ENCODE data around the gene ARHGEF28. TPM values are rescaled to one million over a fixed set of nuclear protein-coding genes. Genes with fewer than 3 reads are reported as not detected.

ARHGEF28 gene
- polyA plus RNA-seq, 4 donors, result 42.0 to 57.9 (median 51.4) TPM

DNA sequence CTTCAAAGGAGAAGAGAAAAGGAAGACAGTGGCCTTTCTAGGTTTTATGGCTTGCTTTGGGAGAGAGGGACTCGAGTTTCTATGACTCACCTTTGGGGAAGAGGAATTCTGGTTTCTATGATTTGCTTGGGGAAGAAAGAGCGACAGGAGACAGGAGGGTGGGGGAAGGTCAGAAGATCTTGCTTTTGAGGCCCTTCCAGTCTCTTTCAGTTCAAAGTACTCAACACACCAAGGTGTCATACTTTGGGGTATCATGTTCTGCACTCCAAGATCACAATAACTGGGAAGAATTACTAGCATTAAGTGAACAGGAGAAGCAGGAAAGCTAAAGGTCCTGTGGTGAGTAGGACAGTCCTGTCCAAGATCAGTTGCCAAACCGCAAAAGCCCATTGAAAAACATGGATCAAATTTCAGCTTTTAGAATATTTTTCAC lies 324.5 kb downstream of the ARHGEF28 start:
- DNase-seq (ENCODE audit: low read depth in 4 of 4, low spot score in 2 of 4), result no peak

DNA sequence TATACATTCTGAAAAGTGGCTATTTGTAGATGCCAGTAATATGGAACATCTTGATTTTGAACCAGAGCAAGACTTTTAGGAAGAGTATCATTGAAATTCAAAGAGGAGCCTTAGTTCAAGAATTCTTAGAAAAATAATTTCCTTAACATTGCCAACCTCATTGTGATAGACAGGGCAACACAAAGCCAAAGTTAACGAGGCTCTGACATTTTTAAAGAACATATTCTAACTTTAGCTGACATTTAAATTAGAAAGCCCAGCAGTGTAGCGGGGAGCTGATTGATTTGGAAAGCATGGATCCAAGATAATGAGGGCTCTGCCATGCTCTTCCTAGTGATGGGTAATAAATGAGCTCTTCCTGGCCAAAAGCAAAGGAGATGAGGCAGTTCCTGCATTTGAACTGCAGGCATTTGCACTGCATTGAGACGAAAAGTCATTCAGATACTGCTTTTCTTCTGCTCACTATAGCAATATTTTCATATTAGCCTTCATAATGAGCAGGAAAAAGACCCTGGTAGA lies 325.0 kb downstream of the ARHGEF28 start:
- DNase-seq (ENCODE audit: low read depth in 4 of 4, low spot score in 2 of 4), result no peak

DNA sequence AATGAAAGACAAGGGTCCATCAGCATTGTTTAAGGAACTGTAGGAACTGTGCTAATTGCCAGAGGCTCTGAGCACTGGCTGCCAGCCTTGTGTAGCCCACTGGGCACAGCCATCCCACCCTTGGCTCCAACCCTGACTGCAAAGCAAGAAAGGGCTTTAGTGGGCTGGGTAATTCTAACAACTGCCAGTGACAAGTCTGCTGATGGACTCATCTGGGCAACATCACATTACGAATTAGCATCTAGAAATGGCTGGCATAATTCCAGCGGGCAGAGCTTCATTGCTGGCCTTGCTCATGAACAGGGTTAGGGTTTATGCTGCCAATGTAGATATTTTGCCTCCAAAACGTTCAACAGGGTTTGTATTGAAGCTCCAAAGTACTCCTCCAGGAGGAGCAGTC lies 326.9 kb downstream of the ARHGEF28 start:
- no peak for DNase-seq (ENCODE audit: low read depth in 4 of 4, low spot score in 2 of 4)

DNA sequence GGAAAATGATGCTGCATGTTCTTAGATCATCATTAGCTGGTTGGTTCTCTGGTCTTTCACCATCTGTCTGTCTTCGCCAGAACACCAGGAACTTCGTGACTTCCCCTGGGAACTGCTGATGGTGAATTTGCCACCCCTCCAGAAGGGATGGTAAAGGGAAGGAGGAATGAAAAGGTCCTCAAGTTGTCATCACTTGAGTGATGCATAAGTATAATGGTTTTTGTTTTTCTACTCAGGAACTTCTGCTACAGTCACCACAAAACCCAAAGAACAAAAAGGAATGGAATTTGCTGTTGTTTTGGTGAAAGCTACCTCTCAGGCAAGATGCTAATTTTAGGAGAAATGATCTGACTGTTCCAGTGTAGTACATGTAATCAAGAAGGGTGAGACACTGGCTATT lies 328.4 kb downstream of the ARHGEF28 start:
- DNase-seq (ENCODE audit: low read depth in 4 of 4, low spot score in 2 of 4), result no peak

GRCh38 chr5:73955271-73955846 lies 329.4 kb downstream of the ARHGEF28 start:
- DNase-seq (ENCODE audit: low read depth in 4 of 4, low spot score in 2 of 4), result no peak

GRCh38 chr5:73957397-73958001 lies 331.5 kb downstream of the ARHGEF28 start:
- no peak for DNase-seq (ENCODE audit: low read depth in 4 of 4, low spot score in 2 of 4)

GRCh38 chr5:73958037-73958436 lies 332.0 kb downstream of the ARHGEF28 start:
- DNase-seq (ENCODE audit: low read depth in 4 of 4, low spot score in 2 of 4), result no peak

DNA sequence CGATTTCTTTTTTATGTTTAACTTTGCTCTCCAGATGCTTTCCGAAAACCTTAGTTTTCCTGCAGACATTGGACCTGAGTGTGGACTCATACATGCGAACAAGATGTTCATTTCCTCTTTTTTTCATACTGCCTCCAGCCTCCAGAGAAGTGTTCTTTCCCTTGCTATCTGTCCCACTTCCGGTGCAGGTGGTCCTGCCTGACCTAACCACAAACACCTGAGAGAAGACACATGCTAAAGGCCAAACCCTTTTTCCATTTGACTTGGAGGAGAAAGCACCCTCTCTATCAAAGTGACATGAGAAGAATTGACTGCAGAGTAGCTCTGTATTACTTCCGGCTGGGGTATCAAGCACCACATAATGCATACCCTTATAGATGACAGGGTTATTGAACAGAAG lies 334.0 kb downstream of the ARHGEF28 start:
- DNase-seq (ENCODE audit: low read depth in 4 of 4, low spot score in 2 of 4), result no peak

DNA sequence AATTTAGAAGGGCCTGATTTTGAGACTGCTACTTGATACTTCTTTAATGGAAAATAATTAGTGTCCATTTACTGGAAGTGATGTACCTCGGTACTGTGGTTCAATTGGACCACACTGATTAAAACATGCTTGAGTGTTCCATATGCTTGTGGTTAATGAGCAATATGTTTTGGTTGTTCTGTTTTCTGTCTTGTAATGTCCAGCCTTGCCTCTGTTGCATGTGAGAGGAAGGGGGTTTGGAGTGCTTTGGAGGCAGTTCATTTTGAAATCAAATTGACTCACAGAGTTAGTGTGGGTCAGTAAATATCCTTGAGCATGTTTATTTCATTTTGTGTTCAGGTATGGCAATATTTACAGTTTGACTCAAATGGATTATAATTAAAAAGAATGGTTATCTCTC lies 334.4 kb downstream of the ARHGEF28 start:
- DNase-seq (ENCODE audit: low read depth in 4 of 4, low spot score in 2 of 4), result no peak

- DNase-seq (ENCODE audit: low read depth in 4 of 4, low spot score in 2 of 4), result no peak
These were observed 336.9 kb downstream of the ARHGEF28 start for GRCh38 chr5:73962801-73963425.

DNA sequence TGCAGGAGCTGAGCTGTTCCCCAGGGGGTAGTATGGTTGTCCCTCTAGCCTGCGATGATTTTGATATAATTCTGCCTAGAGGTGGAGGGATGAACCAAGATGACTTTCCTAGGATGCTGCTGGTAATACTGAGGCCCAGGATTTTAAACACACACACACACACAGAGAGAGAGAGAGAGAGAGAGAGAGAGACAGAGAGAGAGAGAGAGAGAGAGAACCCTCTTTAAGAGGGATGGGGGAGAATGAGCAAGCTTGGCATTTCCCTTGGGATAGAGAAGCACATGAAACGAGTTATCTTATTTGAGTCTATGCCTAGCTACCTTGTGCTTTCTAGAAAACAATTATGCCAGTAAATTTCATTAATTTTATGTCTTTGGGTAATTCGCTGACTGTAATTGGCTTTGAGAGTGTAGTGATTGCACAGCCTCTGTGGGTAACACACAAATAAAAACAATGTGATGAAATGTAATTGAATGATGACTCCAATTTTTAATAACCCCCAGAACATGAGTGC lies 338.4 kb downstream of the ARHGEF28 start:
- no peak for DNase-seq (ENCODE audit: low read depth in 4 of 4, low spot score in 2 of 4)

GRCh38 chr5:73966451-73966850 lies 340.5 kb downstream of the ARHGEF28 start:
- DNase-seq (ENCODE audit: low read depth in 4 of 4, low spot score in 2 of 4), result no peak

GRCh38 chr5:73967347-73967746 lies 341.4 kb downstream of the ARHGEF28 start:
- DNase-seq (ENCODE audit: low read depth in 4 of 4, low spot score in 2 of 4), result no peak

DNA sequence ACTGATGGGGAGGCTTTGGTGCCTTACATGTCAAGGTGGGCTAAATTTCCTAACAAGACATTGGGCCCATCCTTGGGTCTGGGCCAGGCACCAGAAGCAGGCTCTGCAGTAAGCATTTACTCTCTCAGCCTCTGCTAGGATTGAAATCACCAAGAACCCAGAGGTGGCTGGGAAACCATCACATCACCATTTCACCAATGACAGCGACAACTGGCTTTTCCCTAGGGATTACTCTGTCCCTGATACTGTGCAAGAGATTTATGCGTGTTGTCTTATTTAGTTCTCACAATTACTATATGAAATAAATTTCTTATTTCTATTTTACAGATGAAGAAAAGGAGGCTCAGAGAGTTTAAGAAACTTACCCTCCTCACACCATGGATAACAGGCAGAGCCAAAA lies 342.2 kb downstream of the ARHGEF28 start:
- no peak for DNase-seq (ENCODE audit: low read depth in 4 of 4, low spot score in 2 of 4)

GRCh38 chr5:73968729-73969128 lies 342.7 kb downstream of the ARHGEF28 start:
- DNase-seq (ENCODE audit: low read depth in 4 of 4, low spot score in 2 of 4), result no peak

DNA sequence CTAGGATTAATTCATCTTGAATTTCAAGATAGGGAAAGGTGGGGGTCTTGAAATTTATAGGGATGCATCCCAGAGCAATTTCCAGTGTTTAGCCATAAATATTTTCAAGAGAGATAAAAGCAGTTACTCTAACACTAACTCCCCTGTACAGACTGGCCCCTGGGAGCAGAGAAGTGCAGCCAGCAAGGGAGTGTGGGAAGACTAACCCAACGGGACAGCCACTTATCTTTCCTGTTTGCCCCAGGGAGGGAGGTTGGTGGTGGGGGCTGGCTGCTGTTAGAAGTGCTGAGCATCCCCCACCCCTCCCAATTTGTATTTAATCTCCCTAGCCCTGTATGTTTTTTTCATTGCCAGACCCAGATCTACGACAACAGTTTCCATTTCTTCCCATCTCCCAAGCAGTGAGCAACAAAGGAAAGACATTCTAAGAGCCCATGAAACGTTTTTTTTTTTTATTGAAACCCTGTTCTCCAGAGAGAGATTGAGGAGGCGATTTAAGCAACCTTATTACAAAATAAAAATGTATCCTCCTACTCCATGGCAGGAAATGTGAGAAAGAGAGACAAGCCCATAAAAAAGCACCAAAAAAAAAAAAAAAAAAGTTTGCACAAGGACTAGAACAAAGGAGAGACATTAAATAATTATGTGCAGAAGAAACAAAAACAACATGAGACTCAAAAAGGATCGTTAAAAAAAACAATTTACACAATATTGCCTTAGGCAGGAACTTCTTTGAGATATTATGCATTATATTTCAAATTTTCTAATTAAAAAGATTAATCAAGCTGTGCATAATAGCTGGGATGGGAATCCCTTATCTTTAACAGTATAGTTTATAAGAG lies 343.4 kb downstream of the ARHGEF28 start:
- no peak for DNase-seq (ENCODE audit: low read depth in 4 of 4, low spot score in 2 of 4)

- DNase-seq (ENCODE audit: low read depth in 4 of 4, low spot score in 2 of 4), result no peak
These were observed 345.3 kb downstream of the ARHGEF28 start for GRCh38 chr5:73971326-73971725.

- DNase-seq (ENCODE audit: low read depth in 4 of 4, low spot score in 2 of 4), result no peak
These were observed 347.1 kb downstream of the ARHGEF28 start for GRCh38 chr5:73973135-73973534.

DNA sequence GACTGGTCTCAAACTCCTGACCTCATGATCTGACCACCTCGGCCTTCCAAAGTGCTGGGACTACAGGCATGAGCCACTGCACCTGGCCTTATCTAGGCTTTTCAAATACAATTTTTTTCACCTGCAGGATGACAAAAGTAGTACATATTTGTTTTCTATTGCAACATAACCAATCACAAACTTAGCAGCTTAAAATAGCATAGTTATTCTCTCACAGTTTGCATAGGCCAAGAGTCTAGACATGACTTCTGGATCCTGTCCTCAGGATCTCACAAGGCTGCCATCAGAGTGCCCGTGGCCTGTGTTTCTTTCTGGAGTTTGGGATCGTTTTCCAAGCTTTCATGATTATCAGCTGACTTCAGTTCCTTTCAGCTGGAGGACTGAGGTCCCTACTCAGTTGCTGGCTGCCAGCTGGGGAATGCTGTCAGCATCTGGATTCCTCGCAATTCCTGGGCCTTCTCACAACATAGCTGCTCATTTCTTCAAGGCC lies 348.9 kb downstream of the ARHGEF28 start:
- DNase-seq (ENCODE audit: low read depth in 4 of 4, low spot score in 2 of 4), result no peak

DNA sequence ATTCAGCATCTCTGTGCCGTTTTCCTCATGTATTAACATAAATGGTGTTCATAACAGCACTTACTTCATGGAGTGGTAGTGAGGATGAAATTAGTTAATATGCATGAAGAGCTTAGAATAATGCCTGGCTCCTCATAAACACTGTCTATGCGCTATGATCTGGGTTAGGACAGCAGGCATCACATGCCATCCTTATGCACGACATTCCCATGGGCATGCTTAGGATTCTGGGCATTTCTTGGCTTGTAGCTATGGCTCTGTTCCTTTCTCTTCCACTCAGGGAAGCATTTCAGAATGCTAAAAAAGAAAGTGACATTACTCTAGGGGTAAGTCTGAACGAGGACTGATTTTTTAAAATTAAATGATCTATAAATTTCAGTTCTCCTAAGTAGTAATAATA lies 349.8 kb downstream of the ARHGEF28 start:
- DNase-seq (ENCODE audit: low read depth in 4 of 4, low spot score in 2 of 4), result no peak

DNA sequence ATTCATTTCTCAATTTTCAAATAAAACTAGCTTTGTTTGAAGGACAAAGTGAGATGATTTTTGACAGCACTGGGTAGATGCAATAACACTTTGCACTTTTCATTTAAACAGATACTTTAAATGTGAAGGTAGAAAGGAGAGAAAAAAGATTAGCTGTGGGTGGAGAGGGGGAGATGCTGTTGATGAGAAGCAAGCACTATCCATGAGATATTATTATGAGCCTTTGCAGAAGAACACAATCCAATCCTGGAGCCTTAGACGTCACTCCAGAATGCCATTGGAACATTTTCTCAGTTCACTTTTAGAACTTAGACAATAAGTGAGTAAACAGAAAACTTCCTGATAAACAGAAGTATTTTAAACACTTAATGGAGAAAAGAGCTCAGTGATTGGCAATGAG lies 351.1 kb downstream of the ARHGEF28 start:
- DNase-seq (ENCODE audit: low read depth in 4 of 4, low spot score in 2 of 4), result no peak
